IPS-18a (cell line): ENCODE measurements around the gene UBL3.

Experiments used
- H3K27ac ChIP-seq: one replicate; pipeline ENCODE4 v1.5.1; 2013; ENCODE audit warnings: low read length
- H3K27me3 ChIP-seq: one replicate; pipeline ENCODE4 v1.6.1; 2013; ENCODE audit warnings: mild to moderate bottlenecking, low read length; ENCODE audit not compliant: control insufficient read depth, insufficient read depth
- H3K36me3 ChIP-seq: one replicate; pipeline ENCODE4 v1.6.1; 2013; ENCODE audit warnings: low read depth, low read length; ENCODE audit not compliant: control insufficient read depth
- H3K4me1 ChIP-seq: one replicate; pipeline ENCODE4 v1.6.1; 2013; ENCODE audit warnings: low read depth, low read length; ENCODE audit not compliant: control insufficient read depth
- H3K4me3 ChIP-seq: one replicate; pipeline ENCODE4 v1.5.1; 2013; ENCODE audit warnings: low read length
- H3K9ac ChIP-seq: one replicate; pipeline ENCODE4 v1.6.1; 2013; ENCODE audit warnings: mild to moderate bottlenecking, low read length, moderate library complexity
- H3K9me3 ChIP-seq: one replicate; pipeline ENCODE4 v1.6.1; 2013; ENCODE audit warnings: low read depth, low read length; ENCODE audit not compliant: control insufficient read depth

UBL3 gene, protein sequence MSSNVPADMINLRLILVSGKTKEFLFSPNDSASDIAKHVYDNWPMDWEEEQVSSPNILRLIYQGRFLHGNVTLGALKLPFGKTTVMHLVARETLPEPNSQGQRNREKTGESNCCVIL

GRCh38 chr13:29850213-29850898 is at the start of gene UBL3:
Gene UBL3, minus strand, starts transcription at chr13:29850617. Its CDS starts 1,079 bp downstream, at chr13:29849538.
- Histone ChIP-seq H3K4me1 (peaks cover 30% of the 10 kb centered on the region), H3K9ac (peak within 1 kb of the TSS; percentile 75), H3K9me3 (no peaks in the 10 kb centered on the region), H3K27ac (peak within 1 kb of the TSS; percentile 41), H3K4me3 (peak within 1 kb of the TSS; percentile 74), H3K27me3 (no peaks in the 10 kb centered on the region), H3K36me3 (no peaks in the 10 kb centered on the region)

DNA sequence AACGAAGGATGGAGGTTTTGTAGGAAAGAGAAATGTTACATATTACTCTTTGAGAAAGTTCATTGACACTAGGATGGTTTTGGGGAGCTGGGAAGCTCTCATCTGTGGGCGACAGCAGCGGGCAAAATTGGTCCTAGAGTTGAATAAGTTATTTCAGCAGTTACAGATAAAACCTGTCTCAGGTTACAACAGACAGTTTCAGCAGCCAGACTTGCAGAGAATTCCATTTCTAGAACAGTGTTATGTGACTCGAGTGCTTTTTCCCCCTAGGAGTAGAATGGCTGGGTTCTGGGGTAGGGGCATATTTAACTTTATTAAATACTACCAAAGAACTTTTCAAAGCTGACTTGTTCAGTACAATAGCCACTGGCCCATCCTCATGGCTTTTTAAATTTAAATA is 46.7 kb upstream of the UBL3 start:
- Histone ChIP-seq H3K27ac (no peak overlapping the region), H3K4me1 (peaks cover under 1% of the 10 kb centered on the region), H3K4me3 (no peak overlapping the region), H3K36me3 (no peaks in the 10 kb centered on the region), H3K27me3 (no peaks in the 10 kb centered on the region), H3K9me3 (no peaks in the 10 kb centered on the region), H3K9ac (no peak overlapping the region)

DNA sequence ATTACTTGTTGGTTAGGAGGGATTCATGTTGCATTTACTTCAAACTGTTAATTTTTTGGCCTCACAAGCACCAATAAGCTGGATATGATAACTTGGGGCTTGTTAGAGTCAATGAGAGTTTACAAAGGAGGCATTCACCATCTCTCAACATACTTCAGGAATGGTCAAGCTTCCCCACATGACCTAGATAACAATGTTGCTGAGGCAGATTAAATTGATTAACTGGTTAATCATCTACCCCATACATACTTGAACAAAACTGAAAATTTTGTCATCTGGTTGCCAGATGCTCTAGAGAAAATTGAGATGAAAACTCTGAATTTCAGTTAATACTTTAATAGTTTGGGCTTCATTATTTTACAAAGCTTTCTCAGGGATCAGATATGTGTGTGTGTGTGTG is 43.0 kb upstream of the UBL3 start:
- no peak overlapping the region for H3K4me3 ChIP-seq
- H3K36me3 ChIP-seq = no peaks in the 10 kb centered on the region
- no peak overlapping the region for H3K27ac ChIP-seq
- H3K9ac ChIP-seq = no peak overlapping the region
- no peaks in the 10 kb centered on the region for H3K27me3 ChIP-seq
- peaks cover under 1% of the 10 kb centered on the region for H3K4me1 ChIP-seq
- no peaks in the 10 kb centered on the region for H3K9me3 ChIP-seq

DNA sequence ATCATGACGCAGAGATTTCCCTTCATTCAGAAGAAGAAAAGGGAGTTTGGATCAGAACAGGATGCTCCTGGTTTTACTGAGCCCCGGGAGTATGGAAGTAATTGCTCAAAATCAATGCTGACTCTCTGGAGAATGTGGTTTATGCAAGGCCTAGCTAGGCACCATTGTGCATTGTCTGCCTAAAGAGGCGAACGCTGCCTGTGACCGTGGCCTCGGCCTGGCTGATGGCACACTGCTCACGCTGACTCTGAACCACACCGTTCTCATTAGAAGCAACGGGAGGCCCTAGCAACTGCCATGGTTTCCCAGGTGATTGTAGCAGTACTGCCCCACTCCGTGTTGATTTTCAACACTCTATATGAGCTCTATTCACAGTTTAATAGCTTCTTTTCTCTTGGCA is 41.7 kb upstream of the UBL3 start:
- Histone ChIP-seq H3K4me3 (no peak overlapping the region), H3K4me1 (peaks cover 13% of the 10 kb centered on the region), H3K9ac (no peak overlapping the region), H3K27me3 (no peaks in the 10 kb centered on the region), H3K36me3 (no peaks in the 10 kb centered on the region), H3K27ac (no peak overlapping the region), H3K9me3 (no peaks in the 10 kb centered on the region)

- Histone ChIP-seq H3K4me3 (no peak overlapping the region), H3K27me3 (no peaks in the 10 kb centered on the region), H3K9ac (no peak overlapping the region), H3K27ac (no peak overlapping the region), H3K36me3 (no peaks in the 10 kb centered on the region), H3K9me3 (no peaks in the 10 kb centered on the region), H3K4me1 (peaks cover 36% of the 10 kb centered on the region)
Observed at GRCh38 chr13:29889111-29889510, 38.7 kb upstream of the UBL3 start.

DNA sequence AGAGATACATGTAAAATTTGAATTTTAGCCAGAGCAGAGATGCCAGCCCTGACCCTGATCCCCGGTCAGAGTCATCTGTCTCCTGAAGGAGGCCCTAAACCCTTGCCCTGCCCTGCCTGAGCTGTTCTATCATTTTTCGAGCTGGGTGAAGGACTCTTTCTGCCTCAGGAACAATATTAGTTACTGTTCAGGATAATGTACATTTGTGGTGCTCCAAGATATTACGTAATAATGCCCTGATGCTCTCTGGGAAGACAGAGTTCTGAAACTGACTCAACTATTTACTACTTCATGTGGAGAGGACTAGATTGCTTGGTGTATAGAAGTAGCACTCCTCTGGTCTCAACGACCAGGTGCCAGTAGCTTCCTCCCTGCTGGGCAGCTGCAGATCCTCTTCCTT is 37.9 kb upstream of the UBL3 start:
- Histone ChIP-seq H3K27me3 (no peaks in the 10 kb centered on the region), H3K4me3 (no peak overlapping the region), H3K9ac (no peak overlapping the region), H3K4me1 (peaks cover 39% of the 10 kb centered on the region), H3K36me3 (no peaks in the 10 kb centered on the region), H3K9me3 (no peaks in the 10 kb centered on the region), H3K27ac (no peak overlapping the region)

- Histone ChIP-seq H3K9ac (no peak overlapping the region), H3K4me1 (peaks cover 39% of the 10 kb centered on the region), H3K36me3 (no peaks in the 10 kb centered on the region), H3K27ac (no peak overlapping the region), H3K27me3 (no peaks in the 10 kb centered on the region), H3K4me3 (no peak overlapping the region), H3K9me3 (no peaks in the 10 kb centered on the region)
Observed at GRCh38 chr13:29887686-29888085, 37.3 kb upstream of the UBL3 start.

DNA sequence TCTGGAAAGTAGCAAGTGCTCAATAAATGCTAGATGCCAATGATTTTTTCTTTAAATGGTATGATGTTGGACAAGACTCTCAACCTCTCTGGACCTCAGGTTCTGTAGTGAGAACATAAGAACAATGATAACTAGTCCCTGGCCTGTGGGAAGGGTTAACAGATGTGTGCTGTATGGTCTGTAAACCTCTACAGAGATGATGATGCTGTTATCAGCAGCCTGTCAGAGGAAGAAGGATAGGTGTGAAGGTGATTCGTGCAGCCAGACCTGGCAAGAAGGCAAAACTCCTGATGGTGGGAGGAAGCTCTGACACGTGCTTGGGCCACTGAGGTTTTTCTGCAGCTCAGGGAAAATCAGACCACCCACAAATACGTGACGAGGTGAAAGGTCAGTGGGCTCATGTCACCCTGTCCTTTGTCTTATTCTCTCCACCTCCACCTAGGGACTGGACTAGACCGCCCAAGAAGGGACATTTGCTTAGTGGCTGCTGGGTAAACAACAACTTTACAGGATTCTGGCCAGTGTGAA is 36.7 kb upstream of the UBL3 start:
- no peaks in the 10 kb centered on the region for H3K9me3 ChIP-seq
- H3K9ac ChIP-seq = no peak overlapping the region
- H3K27me3 ChIP-seq = no peaks in the 10 kb centered on the region
- peaks cover 39% of the 10 kb centered on the region for H3K4me1 ChIP-seq
- H3K27ac ChIP-seq = no peak overlapping the region
- H3K4me3 ChIP-seq = no peak overlapping the region
- H3K36me3 ChIP-seq = no peaks in the 10 kb centered on the region

DNA sequence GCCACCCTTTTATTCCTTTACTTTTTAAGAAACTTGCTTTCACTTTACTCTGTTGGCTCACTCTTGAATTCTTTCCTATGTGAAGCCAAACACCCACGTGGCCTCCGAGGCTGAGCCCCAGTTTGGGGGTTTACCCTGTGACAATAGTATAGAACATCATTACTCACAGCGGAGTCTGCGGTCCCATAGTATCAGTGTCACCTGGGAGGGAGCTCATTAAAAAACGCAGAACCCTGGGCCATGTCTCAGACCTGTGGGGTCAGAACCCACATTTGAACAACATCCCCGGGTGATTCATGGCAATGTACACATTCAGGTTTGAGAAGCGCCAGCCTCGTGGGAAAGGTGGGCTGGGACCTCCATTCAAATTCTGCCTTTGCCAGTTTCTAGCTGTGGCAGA is 36.0 kb upstream of the UBL3 start:
- Histone ChIP-seq H3K4me3 (no peak overlapping the region), H3K36me3 (no peaks in the 10 kb centered on the region), H3K9me3 (no peaks in the 10 kb centered on the region), H3K27ac (no peak overlapping the region), H3K4me1 (peaks cover 44% of the 10 kb centered on the region), H3K27me3 (no peaks in the 10 kb centered on the region), H3K9ac (no peak overlapping the region)

- no peaks in the 10 kb centered on the region for H3K36me3 ChIP-seq
- H3K4me3 ChIP-seq = no peak overlapping the region
- no peaks in the 10 kb centered on the region for H3K9me3 ChIP-seq
- H3K4me1 ChIP-seq = peaks cover 44% of the 10 kb centered on the region
- H3K9ac ChIP-seq = no peak overlapping the region
- no peak overlapping the region for H3K27ac ChIP-seq
- no peaks in the 10 kb centered on the region for H3K27me3 ChIP-seq
Observed at GRCh38 chr13:29885989-29886388, 35.6 kb upstream of the UBL3 start.

GRCh38 chr13:29884671-29885430 is 34.4 kb upstream of the UBL3 start:
- Histone ChIP-seq H3K9me3 (no peaks in the 10 kb centered on the region), H3K27me3 (no peaks in the 10 kb centered on the region), H3K27ac (peak overlapping the region; percentile 62)

More at GRCh38 chr13:29884671-29885430, 34.4 kb upstream of the UBL3 start:
- peaks cover 44% of the 10 kb centered on the region for H3K4me1 ChIP-seq
- no peaks in the 10 kb centered on the region for H3K36me3 ChIP-seq
- peak overlapping the region; percentile 9 for H3K4me3 ChIP-seq
- H3K9ac ChIP-seq = peak overlapping the region; percentile 56
